Astrocyte (in vitro differentiated cells and primary cell): Measurements from ENCODE around the gene GPR139. TPM values are rescaled to one million over a fixed set of nuclear protein-coding genes. Genes with fewer than 3 reads are reported as not detected.

Experiments
- DNase-seq: peaks from one replicate; pipeline ENCODE4 v3.0.0-alpha.2; 2010; ENCODE audit warnings: low read depth
- FAIRE-seq: peaks from 2 replicates; lab custom pipeline; 2011; peaks lifted over from hg19 to GRCh38; lab: Jason Lieb, UNC
- H2AFZ ChIP-seq: 2 replicates; pipeline ENCODE4 v1.6.0; 2012; ENCODE audit warnings: low read depth, low read length, inconsistent platforms
- H3K27ac ChIP-seq: 2 replicates; pipeline ENCODE4 v1.5.1; 2011; ENCODE audit warnings: low read depth, low read length, inconsistent platforms
- H3K27me3 ChIP-seq: 2 replicates; pipeline ENCODE4 v1.6.0; 2011; ENCODE audit warnings: low read length, inconsistent platforms; ENCODE audit not compliant: insufficient read depth
- H3K36me3 ChIP-seq: 2 replicates; pipeline ENCODE4 v1.5.1; 2011; ENCODE audit warnings: low read length, inconsistent platforms; ENCODE audit not compliant: insufficient read depth
- H3K4me1 ChIP-seq: 2 replicates; pipeline ENCODE4 v1.5.1; 2011; ENCODE audit warnings: low read length, inconsistent platforms; ENCODE audit not compliant: insufficient read depth
- H3K4me2 ChIP-seq: 2 replicates; pipeline ENCODE4 v1.6.0; 2012; ENCODE audit warnings: low read length, inconsistent platforms
- H3K4me3 ChIP-seq: 2 replicates; pipeline ENCODE4 v1.5.1; 2011; ENCODE audit warnings: low read depth, mild to moderate bottlenecking, low read length, inconsistent platforms; ENCODE audit not compliant: insufficient read depth
- H3K79me2 ChIP-seq: 2 replicates; pipeline ENCODE4 v1.6.0; 2012; ENCODE audit warnings: mild to moderate bottlenecking, low read length, inconsistent platforms; ENCODE audit not compliant: insufficient read depth
- H3K9ac ChIP-seq: 2 replicates; pipeline ENCODE4 v1.6.0; 2012; ENCODE audit warnings: mild to moderate bottlenecking, low read length, inconsistent platforms
- H3K9me3 ChIP-seq: 2 replicates; pipeline ENCODE4 v1.5.1; 2012; ENCODE audit warnings: low read depth, mild to moderate bottlenecking, low read length, inconsistent platforms; ENCODE audit not compliant: insufficient read depth
- H4K20me1 ChIP-seq: 2 replicates; pipeline ENCODE4 v1.6.0; 2012; ENCODE audit warnings: low read length, inconsistent platforms; ENCODE audit not compliant: insufficient read depth
- H3K27ac Mint-ChIP-seq: one replicate; pipeline ENCODE4 v1.8.0; 2021; ENCODE audit warnings: mild to moderate bottlenecking, mixed read lengths; ENCODE audit not compliant: unreplicated experiment
- H3K27me3 Mint-ChIP-seq: one replicate; pipeline ENCODE4 v1.8.0; 2021; ENCODE audit warnings: low read depth, mixed read lengths; ENCODE audit not compliant: unreplicated experiment
- H3K36me3 Mint-ChIP-seq: one replicate; pipeline ENCODE4 v1.8.0; 2021; ENCODE audit warnings: low read depth, mixed read lengths; ENCODE audit not compliant: unreplicated experiment
- H3K4me1 Mint-ChIP-seq: one replicate; pipeline ENCODE4 v1.8.0; 2021; ENCODE audit warnings: low read depth, mixed read lengths; ENCODE audit not compliant: unreplicated experiment
- H3K4me3 Mint-ChIP-seq: one replicate; pipeline ENCODE4 v1.8.0; 2021; ENCODE audit warnings: mild to moderate bottlenecking, moderate library complexity, mixed read lengths; ENCODE audit not compliant: unreplicated experiment
- H3K9me3 Mint-ChIP-seq: one replicate; pipeline ENCODE4 v1.8.0; 2021; ENCODE audit warnings: mild to moderate bottlenecking, mixed read lengths; ENCODE audit not compliant: unreplicated experiment
- CTCF ChIP-seq: IDR thresholded peaks from 2 replicates; pipeline ENCODE4 v1.5.1; 2011; ENCODE audit warnings: low read depth, mild to moderate bottlenecking, inconsistent platforms, low read length, moderate library complexity; ENCODE audit not compliant: insufficient read depth
- EZH2 ChIP-seq: IDR thresholded peaks from 2 replicates; pipeline ENCODE4 v1.6.1; 2012; ENCODE audit warnings: mild to moderate bottlenecking, low read length, inconsistent platforms; ENCODE audit not compliant: insufficient read depth
- total RNA-seq: library from RNA; stranded (reverse); gene quantifications from 2 replicates; pipeline ENCODE4 v1.2.1, GENCODE V29; 2021

Gene GPR139
- total RNA-seq, 1 donor from 2014 or later: not detected

- FAIRE-seq: no peak
- no peak for DNase-seq
- no peaks in the 10 kb centered on the region for H3K79me2 ChIP-seq
- H3K9me3 Mint-ChIP-seq: peaks cover 4% of the 10 kb centered on the region
- H3K36me3 ChIP-seq: no peaks in the 10 kb centered on the region
- no peak overlapping the region for H2AFZ ChIP-seq
- H3K4me2 ChIP-seq: no peak overlapping the region
- no peaks in the 10 kb centered on the region for H4K20me1 ChIP-seq
- H3K27me3 ChIP-seq: no peaks in the 10 kb centered on the region
- H3K4me3 ChIP-seq: no peak overlapping the region
- H3K9ac ChIP-seq: no peak overlapping the region
- H3K36me3 Mint-ChIP-seq: no peaks in the 10 kb centered on the region
- H3K4me3 Mint-ChIP-seq: no peak overlapping the region
- no peak overlapping the region for H3K27ac ChIP-seq
- no peak overlapping the region for H3K27ac Mint-ChIP-seq
- peaks cover 2% of the 10 kb centered on the region for H3K9me3 ChIP-seq
- H3K27me3 Mint-ChIP-seq: peaks cover 19% of the 10 kb centered on the region
- no peaks in the 10 kb centered on the region for H3K4me1 ChIP-seq
- no peak for TF ChIP-seq EZH2
- no peak for TF ChIP-seq CTCF
- H3K4me1 Mint-ChIP-seq: no peaks in the 10 kb centered on the region
These were observed 9.2 kb downstream of the GPR139 start for GRCh38 chr16:20064520-20064919.

- no peak overlapping the region for H3K9ac ChIP-seq
- no peaks in the 10 kb centered on the region for H3K27me3 ChIP-seq
- H3K9me3 Mint-ChIP-seq: peaks cover 1% of the 10 kb centered on the region
- H3K27ac Mint-ChIP-seq: no peak overlapping the region
- H3K4me2 ChIP-seq: no peak overlapping the region
- no peak for FAIRE-seq
- H3K4me3 ChIP-seq: no peak overlapping the region
- no peak overlapping the region for H3K4me3 Mint-ChIP-seq
- H3K4me1 ChIP-seq: no peaks in the 10 kb centered on the region
- H3K36me3 ChIP-seq: no peaks in the 10 kb centered on the region
- peaks cover 2% of the 10 kb centered on the region for H3K9me3 ChIP-seq
- H3K36me3 Mint-ChIP-seq: no peaks in the 10 kb centered on the region
- H3K4me1 Mint-ChIP-seq: no peaks in the 10 kb centered on the region
- DNase-seq: no peak
- no peaks in the 10 kb centered on the region for H3K79me2 ChIP-seq
- H4K20me1 ChIP-seq: no peaks in the 10 kb centered on the region
- no peak for TF ChIP-seq EZH2
- no peak for TF ChIP-seq CTCF
- no peak overlapping the region for H2AFZ ChIP-seq
- peaks cover 29% of the 10 kb centered on the region for H3K27me3 Mint-ChIP-seq
- no peak overlapping the region for H3K27ac ChIP-seq
These were observed 12.6 kb downstream of the GPR139 start for GRCh38 chr16:20061132-20061531.

- Histone ChIP-seq H2AFZ (no peak overlapping the region), H3K4me3 (no peak overlapping the region), H3K9me3 (peaks cover 2% of the 10 kb centered on the region), H3K27me3 (no peaks in the 10 kb centered on the region), H3K4me1 (no peaks in the 10 kb centered on the region), H3K4me2 (no peak overlapping the region), H3K27ac (no peak overlapping the region), H3K79me2 (no peaks in the 10 kb centered on the region), H3K36me3 (no peaks in the 10 kb centered on the region), H4K20me1 (no peaks in the 10 kb centered on the region), H3K9ac (no peak overlapping the region)
- no peak for DNase-seq
- H3K27ac Mint-ChIP-seq: no peak overlapping the region
- H3K36me3 Mint-ChIP-seq: no peaks in the 10 kb centered on the region
- FAIRE-seq: no peak
- no peak for TF ChIP-seq EZH2
- TF ChIP-seq CTCF: no peak
- H3K9me3 Mint-ChIP-seq: peaks cover 1% of the 10 kb centered on the region
- H3K4me1 Mint-ChIP-seq: no peaks in the 10 kb centered on the region
- H3K27me3 Mint-ChIP-seq: peaks cover 46% of the 10 kb centered on the region
- H3K4me3 Mint-ChIP-seq: no peak overlapping the region
These were observed 17.3 kb downstream of the GPR139 start for GRCh38 chr16:20056436-20056835.
